ENCODE measurements around the gene TPRN. TPM values are rescaled to one million over a fixed set of nuclear protein-coding genes. Genes with fewer than 3 reads are reported as not detected.
A peak's percentile ranks its signal among the peaks of the same experiment; 100 is the strongest.
"Not testable (repeated sequence)": the region's sequence is repeated elsewhere in the genome, so short reads cannot be mapped to it uniquely, and the experiment has no call there.

Gene TPRN
- total RNA-seq, 2 donors from 2014 or later = 6.4 to 6.8 TPM

GRCh38 chr9:137240841-137241489 is 40.4 kb upstream of the TPRN start, which contains the start of gene TUBB4B:
Gene TUBB4B (plus strand): TSS chr9:137241287. CDS start chr9:137241361, 74 bp downstream.
- Histone ChIP-seq H3K27me3 (no peaks in the 10 kb centered on the region), H3K27ac (peak within 1 kb of the TSS; percentile 95 to 99), H3K4me3 (peak within 1 kb of the TSS; percentile 84), H3K9me3 (no peaks in the 10 kb centered on the region), H3K36me3 (peaks cover 23% of the 10 kb centered on the region), H3K4me1 (peaks cover 0 to 68% of the 10 kb centered on the region in 2 donors)
- DNase-seq (ENCODE audit: low spot score) = peak; percentile 100
- TF ChIP-seq CTCF (IDR thresholded peaks at IDR 0.05) = no peak

GRCh38 chr9:137240318-137240840 is 39.8 kb upstream of the TPRN start:
- Histone ChIP-seq H3K9me3 (no peaks in the 10 kb centered on the region), H3K4me1 (peaks cover 0 to 74% of the 10 kb centered on the region in 2 donors), H3K27ac (peak overlapping the region; percentile 95 to 99), H3K36me3 (peaks cover 23% of the 10 kb centered on the region), H3K27me3 (no peaks in the 10 kb centered on the region), H3K4me3 (peak overlapping the region; percentile 42 to 74)
- DNase-seq (ENCODE audit: low spot score) = peak; percentile 76
- peak in 1 of 2 donors; percentile 28 for TF ChIP-seq CTCF (IDR thresholded peaks at IDR 0.05)

- H3K36me3 ChIP-seq = peaks cover 23% of the 10 kb centered on the region
- peaks cover 0 to 74% of the 10 kb centered on the region in 2 donors for H3K4me1 ChIP-seq
- H3K4me3 ChIP-seq = peak overlapping the region; percentile 42 to 74
- not testable (repeated sequence) for H3K27me3 ChIP-seq; H3K9me3 ChIP-seq; DNase-seq (ENCODE audit: low spot score)
- peak overlapping the region; percentile 95 to 99 for H3K27ac ChIP-seq
Measured at GRCh38 chr9:137239541-137240200, 39.1 kb upstream of the TPRN start.

GRCh38 chr9:137237759-137238726 is 37.5 kb upstream of the TPRN start:
- TF ChIP-seq CTCF (IDR thresholded peaks at IDR 0.05) = no peak
- peaks cover 15% of the 10 kb centered on the region for H3K36me3 ChIP-seq
- peaks cover 0 to 61% of the 10 kb centered on the region in 2 donors for H3K4me1 ChIP-seq
- H3K27ac ChIP-seq = peak overlapping the region in 1 of 2 donors; percentile 43
- H3K9me3 ChIP-seq = no peaks in the 10 kb centered on the region
- DNase-seq (ENCODE audit: low spot score) = no peak
- H3K27me3 ChIP-seq = no peaks in the 10 kb centered on the region
- no peak overlapping the region for H3K4me3 ChIP-seq

- H3K4me3 ChIP-seq = peak overlapping the region; percentile 0 to 32
- H3K36me3 ChIP-seq = peaks cover 4% of the 10 kb centered on the region
- no peaks in the 10 kb centered on the region for H3K27me3 ChIP-seq
- H3K9me3 ChIP-seq = no peaks in the 10 kb centered on the region
- DNase-seq (ENCODE audit: low spot score) = no peak
- H3K27ac ChIP-seq = peak overlapping the region; percentile 12 to 43
- peaks cover 0 to 50% of the 10 kb centered on the region in 2 donors for H3K4me1 ChIP-seq
- no peak for TF ChIP-seq CTCF (IDR thresholded peaks at IDR 0.05)
Measured at GRCh38 chr9:137236936-137237421, 36.4 kb upstream of the TPRN start.
